Psoas muscle (tissue), 8 donors: ENCODE results near the gene PDCD11. TPM values are rescaled to one million over a fixed set of nuclear protein-coding genes. Genes with fewer than 3 reads are reported as not detected.
"Not testable (repeated sequence)": the region's sequence is repeated elsewhere in the genome, so short reads cannot be mapped to it uniquely, and the experiment has no call there.

ENCODE experiments used
- ATAC-seq, 4 donors: fragments of 200-7000 bp; cut with Tn5 transposase; one replicate each; pipeline ENCODE4 v1.9.1; 2020; ENCODE audit warnings: moderate library complexity in 3 of 4, mild to moderate bottlenecking in 2 of 4
- DNase-seq, 2 donors: peaks; one replicate each; pipeline ENCODE4 v3.0.0-alpha.2; 2020
- H3K27ac ChIP-seq: fragments of 200-600 bp; one replicate; pipeline ENCODE4 v1.8.0; 2022
- H3K27me3 ChIP-seq, 3 donors: fragments of 200-600 bp in 1 of 3; one replicate each; pipeline versions ENCODE4 v1.6.1 to v1.8.0; 2013 to 2022; ENCODE audit warnings: low read length in 2 of 3, mild to moderate bottlenecking in 2 of 3, moderate library complexity in 1 of 3; ENCODE audit not compliant: insufficient read depth in 3 of 3
- H3K36me3 ChIP-seq, 2 donors: fragments of 200-600 bp in 1 of 2; one replicate each; pipeline versions ENCODE4 v1.6.1 to v1.8.0; 2013 to 2022; ENCODE audit warnings: low read depth in 1 of 2, mild to moderate bottlenecking in 1 of 2, moderate library complexity in 1 of 2; ENCODE audit not compliant: insufficient read depth in 1 of 2
- H3K4me1 ChIP-seq: fragments of 200-600 bp; one replicate; pipeline ENCODE4 v1.8.0; 2022
- H3K4me3 ChIP-seq: fragments of 200-600 bp; one replicate; pipeline ENCODE4 v1.8.0; 2022; ENCODE audit warnings: mild to moderate bottlenecking
- H3K9me3 ChIP-seq: fragments of 200-600 bp; one replicate; pipeline ENCODE4 v1.8.0; 2022
- CTCF ChIP-seq: fragments of 200-600 bp; IDR thresholded peaks from one replicate; pipeline ENCODE4 v1.8.0; 2022; ENCODE audit warnings: antibody characterized with exemption
- WGBS, 3 donors: extraction: QIAGEN DNeasy Blood & Tissue Kit; methylation state at CpG; one replicate each; pipeline versions ENCODE4 v1.1.6 to v1.1.7; 2013; 5-methylcytosine and 5-hydroxymethylcytosine counted together
- intact Hi-C, 2 donors: fragments of 100-400 bp; cut with DNase I; formaldehyde crosslinking; loops; one replicate each; pipeline versions ENCODE4 v1.11.0 to v1.14.2; 2022
- polyA plus RNA-seq, 3 donors: library from polyadenylated mRNA; stranded (reverse); fragments of 200-250 nt; gene quantifications; one replicate each; pipeline ENCODE4 v1.2.3, GENCODE V29; 2013
- total RNA-seq, 4 donors: library from RNA; stranded (reverse); fragmentation: NEBNext Ultra II Directional in 2 of 4; extraction: Animal tissue kit (Norgen Biotek cat#: 25700) in 2 of 4; gene quantifications; one replicate each; pipeline versions ENCODE4 v1.2.1 to v1.2.4, GENCODE V29; 2021 to 2023
- donor health status: healthy with polysubstance abuse.
- donor health status: DM: no; HTN: no; CAD: no; lungs with moderate emphysema.
- donor health status: Bipolar disorder and iron deficiency.
- donor health status: healthy.
- donor health status: DM: yes; HTN: yes; CAD: no.
- donor health status: DM: no; HTN: no; CAD: no.
- donor health status: DM: no; HTN: no; CAD: no.
- donor health status: DM: yes; HTN: yes; CAD: no.

Gene PDCD11
- total and polyA plus RNA-seq, 7 donors: 13.1 to 34.7 (median 24.1) TPM

DNA sequence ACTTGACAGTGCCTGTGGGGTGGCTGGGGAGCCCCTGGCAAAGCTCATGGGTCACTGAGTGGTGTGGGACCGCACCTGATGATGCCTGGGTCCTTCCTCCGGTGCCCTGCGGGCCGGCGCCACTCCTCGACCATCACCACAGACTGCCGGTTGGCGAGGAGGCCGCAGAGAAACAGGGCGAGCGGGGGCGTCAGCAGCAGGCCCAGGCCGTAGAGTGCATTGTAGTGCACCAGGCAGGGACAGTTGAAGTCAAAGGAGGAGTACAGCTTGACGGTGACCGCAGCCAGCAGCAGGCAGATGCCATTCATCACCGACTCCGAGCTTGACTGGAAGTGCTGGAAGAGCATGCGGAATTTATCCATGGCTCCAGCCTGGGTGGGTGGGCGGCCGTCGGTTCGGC, 82.2 kb downstream of the PDCD11 start:
- no peak for TF ChIP-seq CTCF
- Histone ChIP-seq H3K4me1 (no peaks in the 10 kb centered on the region), H3K36me3 (no peaks in the 10 kb centered on the region), H3K27ac (no peak overlapping the region), H3K9me3 (no peaks in the 10 kb centered on the region), H3K4me3 (no peak overlapping the region), H3K27me3 (no peaks in the 10 kb centered on the region)
- WGBS, 3 donors: 83 to 86% (median 85%) methylated on average over 22 of the region's 22 CpGs
- intact Hi-C loops: no loop called here
- DNase-seq (no peak), ATAC-seq (no peak)

- Histone ChIP-seq H3K9me3 (no peaks in the 10 kb centered on the region), H3K27ac (no peak within 1 kb of the TSS), H3K36me3 (no peaks in the 10 kb centered on the region), H3K4me1 (no peaks in the 10 kb centered on the region), H3K27me3 (no peaks in the 10 kb centered on the region), H3K4me3 (no peak within 1 kb of the TSS)
- 67 to 82% (median 70%) methylated on average over 7 of the region's 7 CpGs for WGBS, 3 donors
- intact Hi-C loops: no loop called here
- no peak for TF ChIP-seq CTCF
- DNase-seq (no peak), ATAC-seq (no peak)
Observed at GRCh38 chr10:103479135-103479534, 82.7 kb downstream of the PDCD11 start, which contains the start of gene CALHM3. Gene CALHM3, minus strand, starts transcription at chr10:103479240. Its CDS starts 208 bp downstream, at chr10:103479032.

DNA sequence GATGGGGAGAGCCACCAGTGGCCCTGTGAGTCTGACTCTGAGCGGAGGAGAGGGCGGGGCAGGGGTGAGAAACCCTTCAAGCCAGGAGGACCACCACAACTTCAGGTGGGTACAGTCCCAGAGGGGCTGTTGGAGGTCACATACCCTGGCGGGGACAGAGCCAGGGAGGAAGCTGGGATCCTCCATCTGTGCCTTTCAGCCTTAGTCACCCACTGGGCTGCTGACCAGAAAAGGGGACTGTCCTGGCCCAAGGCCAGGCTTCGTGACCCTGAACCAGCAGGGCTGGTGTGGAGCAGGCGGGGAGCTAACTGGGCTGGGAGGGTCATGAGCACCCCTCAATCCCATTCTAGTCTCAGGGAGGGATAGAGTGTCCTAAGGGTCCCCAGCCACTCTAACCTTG, 84.1 kb downstream of the PDCD11 start:
- Histone ChIP-seq H3K27ac (no peak overlapping the region), H3K36me3 (no peaks in the 10 kb centered on the region), H3K4me1 (no peaks in the 10 kb centered on the region), H3K27me3 (no peaks in the 10 kb centered on the region), H3K9me3 (no peaks in the 10 kb centered on the region), H3K4me3 (no peak overlapping the region)
- intact Hi-C loops: loop anchor here in 1 of 2 donors (5.0 kb wide), 1 partner anchor 63 kb away; no protein-coding TSS in a partner anchor
- ATAC-seq: peak in 3 of 4 donors; percentile 29 to 40 (median 36)
- WGBS, 3 donors: 68 to 75% (median 71%) methylated on average over 5 of the region's 5 CpGs
- TF ChIP-seq CTCF: no peak
- DNase-seq: peak; percentile 39 to 52

DNA sequence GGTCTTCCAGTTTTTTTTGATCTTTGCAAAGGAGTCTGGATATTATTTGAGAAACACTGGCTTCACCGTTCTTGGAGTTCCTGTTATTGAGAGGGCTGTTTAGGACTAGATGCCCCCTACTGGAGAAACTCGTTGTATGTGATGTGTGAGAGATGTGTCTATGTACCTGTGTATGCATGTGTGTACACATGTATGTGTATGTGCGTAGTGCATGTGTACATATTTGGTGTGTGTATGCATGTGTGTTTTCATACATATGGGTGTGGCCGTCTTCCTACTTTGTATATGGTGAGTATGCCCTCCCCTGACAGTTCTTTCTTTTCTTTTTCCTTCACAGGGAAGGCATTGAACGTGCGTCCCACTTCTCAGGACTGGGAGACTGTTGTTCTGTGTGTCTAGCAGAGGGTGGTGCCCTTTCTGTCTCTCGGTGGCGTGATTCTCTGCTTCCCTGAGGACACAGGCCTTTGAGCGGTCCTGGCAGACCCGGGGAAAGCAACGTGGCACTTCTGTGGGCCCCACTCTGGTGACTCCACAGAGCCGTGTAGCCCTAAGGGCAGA, 85.6 kb downstream of the PDCD11 start:
- ATAC-seq (peak in 3 of 4 donors; percentile 41 to 69 (median 55)), DNase-seq (peak in 1 of 2 donors; percentile 39)
- 53 to 62% (median 53%) methylated on average over 12 of the region's 12 CpGs for WGBS, 3 donors
- intact Hi-C loops: loop anchor here (2.0 to 5.0 kb wide), 2 partner anchors 65 kb away; no protein-coding TSS in a partner anchor
- TF ChIP-seq CTCF: peak; percentile 59
- no peaks in the 10 kb centered on the region for H3K4me1 ChIP-seq
- H3K27me3 ChIP-seq: no peaks in the 10 kb centered on the region
- no peaks in the 10 kb centered on the region for H3K36me3 ChIP-seq
- no peak overlapping the region for H3K4me3 ChIP-seq
- no peaks in the 10 kb centered on the region for H3K9me3 ChIP-seq
- H3K27ac ChIP-seq: no peak overlapping the region

DNA sequence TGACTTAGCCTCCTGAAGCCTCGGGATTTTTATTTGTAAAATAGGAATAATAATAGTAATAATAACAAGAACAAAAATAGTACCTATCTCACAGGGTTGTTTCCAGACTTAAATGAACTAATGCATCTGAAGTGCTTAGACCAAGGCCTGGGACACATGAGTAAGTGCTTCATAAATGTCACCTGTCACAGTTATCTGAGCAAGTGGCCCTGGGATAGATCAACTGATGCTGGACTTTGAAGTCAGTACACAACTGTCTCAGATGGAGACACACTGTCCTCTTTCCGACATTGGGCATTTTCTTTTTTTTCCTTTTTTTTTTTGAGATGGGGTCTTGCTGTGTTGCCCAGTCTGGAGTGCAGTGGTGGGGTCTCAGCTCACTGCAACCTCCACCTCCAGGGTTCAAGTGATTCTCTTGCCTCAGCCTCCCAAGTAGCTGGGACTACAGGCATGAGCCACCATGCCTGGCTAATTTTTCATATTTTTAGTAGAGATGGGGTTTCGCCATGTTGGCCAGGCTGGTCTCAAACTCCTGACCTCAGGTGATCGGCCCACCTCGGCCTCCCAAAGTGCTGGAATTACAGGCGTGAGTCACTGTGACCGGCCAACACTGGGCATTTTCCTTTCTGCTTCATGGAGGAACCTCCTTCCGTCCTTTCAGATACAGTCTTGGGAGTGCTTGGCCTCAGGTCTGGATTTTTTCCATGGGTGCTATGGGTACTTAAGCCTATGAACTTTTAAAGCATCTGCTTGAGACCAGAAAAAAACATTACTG, 90.4 kb downstream of the PDCD11 start:
- DNase-seq: peak in 1 of 2 donors; percentile 25
- H3K27me3 ChIP-seq, H3K27ac ChIP-seq, H3K4me1 ChIP-seq, H3K4me3 ChIP-seq, intact Hi-C loops, ATAC-seq, H3K9me3 ChIP-seq, H3K36me3 ChIP-seq: not testable (repeated sequence)
- 83 to 91% (median 90%) methylated on average over 8 of the region's 8 CpGs for WGBS, 3 donors
